ENCODE results near the gene ALDH3B2.
A peak's percentile ranks its signal among the peaks of the same experiment; 100 is the strongest.

The ALDH3B2 gene

DNA sequence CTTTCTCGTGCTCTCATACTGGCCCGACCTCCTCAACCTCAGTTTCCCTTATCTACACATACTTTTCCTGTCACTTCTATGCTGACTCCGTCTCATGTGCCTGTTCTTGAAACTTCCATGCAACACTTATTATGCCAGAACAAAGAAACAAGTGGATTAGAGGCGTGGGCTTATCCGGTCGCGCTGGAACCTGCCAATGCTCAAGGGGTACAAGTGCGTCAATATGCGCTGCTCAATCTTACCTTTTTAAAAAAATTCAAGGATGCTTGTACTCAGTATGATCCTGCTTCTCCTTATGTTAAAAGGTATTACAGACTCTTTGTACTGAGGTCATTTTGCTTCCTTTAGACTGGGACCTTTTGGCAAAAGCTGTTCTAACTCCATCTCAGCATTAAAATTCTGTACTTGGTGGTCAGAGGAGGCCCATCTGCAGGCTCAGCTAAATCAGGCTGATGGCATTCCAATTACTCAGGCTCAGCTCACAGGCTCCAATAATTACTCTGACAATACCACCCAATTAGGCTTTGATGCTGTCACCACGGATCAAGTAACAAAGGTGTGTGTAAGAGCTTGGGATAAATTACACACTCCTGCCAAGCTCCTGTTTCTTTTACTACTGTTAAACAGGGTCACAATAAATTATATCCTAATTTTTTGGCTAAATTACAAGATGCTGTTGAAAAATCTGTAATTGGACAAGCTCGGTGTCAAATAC lies 26.3 kb upstream of the ALDH3B2 start:
- DNase-seq (ENCODE audit: extremely low read depth, low read depth) = no peak
- no peak overlapping the region for H3K4me3 ChIP-seq (replicated peaks; ENCODE audit: low read depth, low read length)
- TF ChIP-seq, protein P1, sequence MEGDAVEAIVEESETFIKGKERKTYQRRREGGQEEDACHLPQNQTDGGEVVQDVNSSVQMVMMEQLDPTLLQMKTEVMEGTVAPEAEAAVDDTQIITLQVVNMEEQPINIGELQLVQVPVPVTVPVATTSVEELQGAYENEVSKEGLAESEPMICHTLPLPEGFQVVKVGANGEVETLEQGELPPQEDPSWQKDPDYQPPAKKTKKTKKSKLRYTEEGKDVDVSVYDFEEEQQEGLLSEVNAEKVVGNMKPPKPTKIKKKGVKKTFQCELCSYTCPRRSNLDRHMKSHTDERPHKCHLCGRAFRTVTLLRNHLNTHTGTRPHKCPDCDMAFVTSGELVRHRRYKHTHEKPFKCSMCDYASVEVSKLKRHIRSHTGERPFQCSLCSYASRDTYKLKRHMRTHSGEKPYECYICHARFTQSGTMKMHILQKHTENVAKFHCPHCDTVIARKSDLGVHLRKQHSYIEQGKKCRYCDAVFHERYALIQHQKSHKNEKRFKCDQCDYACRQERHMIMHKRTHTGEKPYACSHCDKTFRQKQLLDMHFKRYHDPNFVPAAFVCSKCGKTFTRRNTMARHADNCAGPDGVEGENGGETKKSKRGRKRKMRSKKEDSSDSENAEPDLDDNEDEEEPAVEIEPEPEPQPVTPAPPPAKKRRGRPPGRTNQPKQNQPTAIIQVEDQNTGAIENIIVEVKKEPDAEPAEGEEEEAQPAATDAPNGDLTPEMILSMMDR (IDR thresholded peaks at IDR 0.05; ENCODE audit: low read depth, low read length, missing control alignments) = no peak

GRCh38 chr11:67700141-67700540 lies 25.7 kb upstream of the ALDH3B2 start:
- H3K4me3 ChIP-seq (replicated peaks; ENCODE audit: low read depth, low read length) = no peak overlapping the region
- no peak for DNase-seq (ENCODE audit: extremely low read depth, low read depth)
- TF ChIP-seq, protein P1 (IDR thresholded peaks at IDR 0.05; ENCODE audit: low read depth, low read length, missing control alignments) = no peak

DNA sequence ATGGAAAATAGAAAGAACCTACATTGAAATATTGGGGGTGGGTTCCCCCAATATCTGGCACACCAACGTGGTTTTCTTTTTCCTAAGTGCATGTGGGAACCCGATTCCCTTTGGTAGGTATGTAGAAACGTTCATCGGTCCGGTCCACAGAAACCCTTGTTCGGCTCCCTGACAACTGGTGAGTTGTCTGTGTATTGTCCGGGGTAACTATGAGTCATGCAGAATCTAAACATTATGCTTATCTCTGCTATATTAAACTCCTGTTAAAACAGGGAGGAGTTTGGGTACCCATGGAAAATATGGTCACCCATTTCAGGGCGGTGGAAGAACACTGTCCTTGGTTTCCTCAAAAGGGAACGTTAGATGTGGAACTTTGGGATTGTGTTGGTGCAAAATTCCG lies 25.1 kb upstream of the ALDH3B2 start:
- no peak for DNase-seq (ENCODE audit: extremely low read depth, low read depth)
- TF ChIP-seq, protein P1 (IDR thresholded peaks at IDR 0.05; ENCODE audit: low read depth, low read length, missing control alignments) = no peak

GRCh38 chr11:67698247-67698646 lies 23.8 kb upstream of the ALDH3B2 start:
- no peak overlapping the region for H3K4me3 ChIP-seq (replicated peaks; ENCODE audit: low read depth, low read length)
- TF ChIP-seq, protein P1 (IDR thresholded peaks at IDR 0.05; ENCODE audit: low read depth, low read length, missing control alignments) = peak; percentile 25
- DNase-seq (ENCODE audit: extremely low read depth, low read depth) = peak; percentile 5

More for the DNA sequence above, 25.1 kb upstream of the ALDH3B2 start:
- no peak overlapping the region for H3K4me3 ChIP-seq (replicated peaks; ENCODE audit: low read depth, low read length)

- H3K4me3 ChIP-seq (replicated peaks; ENCODE audit: low read depth, low read length) = no peak overlapping the region
- DNase-seq (ENCODE audit: extremely low read depth, low read depth) = no peak
- TF ChIP-seq, protein P1 (IDR thresholded peaks at IDR 0.05; ENCODE audit: low read depth, low read length, missing control alignments) = no peak
Observed at GRCh38 chr11:67697846-67698245, 23.4 kb upstream of the ALDH3B2 start.

DNA sequence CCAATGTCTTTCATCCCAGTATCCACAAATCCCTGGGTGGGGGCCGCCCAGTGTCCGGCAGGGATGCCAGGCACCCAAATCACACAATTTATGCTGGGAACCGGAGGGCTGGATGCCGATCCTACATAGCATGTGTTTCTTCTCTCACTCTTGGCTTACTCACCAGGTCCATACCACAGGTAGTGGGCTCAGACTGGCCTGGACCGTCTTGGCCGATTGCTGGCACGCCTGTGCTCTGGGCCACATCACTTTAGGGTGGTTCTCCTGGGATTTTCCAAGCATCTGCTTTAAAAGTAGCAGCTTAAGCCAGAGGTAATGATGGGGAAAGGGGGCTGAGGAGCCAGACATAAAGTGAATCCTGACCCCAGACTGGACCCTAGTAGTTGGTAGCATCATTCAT lies 22.6 kb upstream of the ALDH3B2 start:
- TF ChIP-seq, protein P1 (IDR thresholded peaks at IDR 0.05; ENCODE audit: low read depth, low read length, missing control alignments) = no peak
- H3K4me3 ChIP-seq (replicated peaks; ENCODE audit: low read depth, low read length) = no peak overlapping the region

GRCh38 chr11:67695606-67696005 lies 21.2 kb upstream of the ALDH3B2 start:
- TF ChIP-seq, protein P1 (IDR thresholded peaks at IDR 0.05; ENCODE audit: low read depth, low read length, missing control alignments) = no peak
- H3K4me3 ChIP-seq (replicated peaks; ENCODE audit: low read depth, low read length) = no peak overlapping the region
- DNase-seq (ENCODE audit: extremely low read depth, low read depth) = no peak

More for the DNA sequence above, 22.6 kb upstream of the ALDH3B2 start:
- no peak for DNase-seq (ENCODE audit: extremely low read depth, low read depth)
